ENCODE data around the gene GALNS. TPM values are rescaled to one million over a fixed set of nuclear protein-coding genes. Genes with fewer than 3 reads are reported as not detected.

GALNS gene
- total and polyA plus RNA-seq, 2 of the 13 experiments (the other 11 are each of a cell fraction or from before 2014, with no cell fraction given): 9.2 to 9.8 TPM

GRCh38 chr16:88901718-88902337, 45.1 kb upstream of the GALNS start (continued):
- no peak for TF ChIP-seq ZNF841 (CRISPR knock-in tag; IDR thresholded peaks at IDR 0.05; ENCODE audit: borderline replicate concordance)
- TF ChIP-seq ATF6 (CRISPR knock-in tag; conservative IDR thresholded peaks at IDR 0.05): no peak
- TF ChIP-seq EHMT2 (IDR thresholded peaks at IDR 0.05; ENCODE audit: borderline replicate concordance, low read depth, low read length): no peak
- TF ChIP-seq ZFX (CRISPR knock-in tag; IDR thresholded peaks at IDR 0.05; ENCODE audit: low read depth): peak; percentile 25; the same call in 1 of the 2 replicates
- TF ChIP-seq ZSCAN12 (CRISPR knock-in tag; IDR thresholded peaks at IDR 0.05): peak; percentile 82; the same call in 1 of the 2 replicates
- TF ChIP-seq CTCF (CRISPR knock-in tag; IDR thresholded peaks at IDR 0.05): peak; percentile 68
- peak; percentile 68 for TF ChIP-seq ELF1 (CRISPR knock-in tag; IDR thresholded peaks at IDR 0.05)
- no peak for TF ChIP-seq KLF6 (CRISPR knock-in tag; IDR thresholded peaks at IDR 0.05)
- TF ChIP-seq ZNF557 (CRISPR knock-in tag; IDR thresholded peaks at IDR 0.05): no peak
- TF ChIP-seq DPF2 (CRISPR knock-in tag; IDR thresholded peaks at IDR 0.05; ENCODE audit: borderline replicate concordance, low read depth): no peak
- peak; percentile 10; the same call in 1 of the 2 replicates for TF ChIP-seq GABPB1 (CRISPR knock-in tag; IDR thresholded peaks at IDR 0.05)
- TF ChIP-seq ZNF687 (CRISPR knock-in tag; IDR thresholded peaks at IDR 0.05): peak; percentile 53; the same call in 1 of the 2 replicates
- TF ChIP-seq ZNF354B (CRISPR knock-in tag; IDR thresholded peaks at IDR 0.05): no peak
- TF ChIP-seq SMAD3 (CRISPR knock-in tag; IDR thresholded peaks at IDR 0.05): no peak
